ENCODE measurements around the gene POLR2F.

GRCh38 chr22:37986371-37986770 lies 32.9 kb downstream of the POLR2F start:
- no peak for TF ChIP-seq CTCF (IDR thresholded peaks at IDR 0.05; ENCODE audit: low read depth, low read length)
- no peak for TF ChIP-seq EZH2phosphoT487 (IDR thresholded peaks at IDR 0.05; ENCODE audit: low read depth)
